Measurements from ENCODE around the gene MSH5. TPM values are rescaled to one million over a fixed set of nuclear protein-coding genes. Genes with fewer than 3 reads are reported as not detected.

MSH5 gene
- total and polyA plus RNA-seq, 9 of the 15 experiments (the other 6 are each of a cell fraction or from before 2014, with no cell fraction given), result 12.5 to 104 (median 46.6) TPM

DNA sequence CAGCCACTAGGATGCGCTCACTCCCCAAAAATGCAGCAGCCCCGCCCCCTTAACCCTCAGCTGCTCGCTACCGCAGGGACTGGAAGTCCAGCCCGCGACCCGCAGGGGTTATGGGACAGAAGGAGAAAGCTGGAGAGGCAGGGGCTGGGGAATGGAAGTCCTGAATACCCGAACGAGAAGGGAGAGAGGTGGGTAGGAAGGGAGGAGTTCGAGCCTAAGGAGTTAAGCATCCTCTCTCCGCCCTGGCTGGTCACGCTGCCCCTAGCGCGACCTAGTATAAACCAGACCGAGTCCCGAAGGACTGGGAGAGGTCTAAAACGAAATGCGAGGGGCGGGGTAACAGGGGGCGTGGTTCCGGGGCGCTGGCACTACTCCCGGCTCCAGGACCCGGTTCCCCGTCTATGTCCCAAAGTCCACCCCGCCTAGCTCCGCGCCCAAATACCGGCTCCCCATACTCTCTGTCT, 10.3 kb upstream of the MSH5 start (continued):
- TF ChIP-seq, protein P1, sequence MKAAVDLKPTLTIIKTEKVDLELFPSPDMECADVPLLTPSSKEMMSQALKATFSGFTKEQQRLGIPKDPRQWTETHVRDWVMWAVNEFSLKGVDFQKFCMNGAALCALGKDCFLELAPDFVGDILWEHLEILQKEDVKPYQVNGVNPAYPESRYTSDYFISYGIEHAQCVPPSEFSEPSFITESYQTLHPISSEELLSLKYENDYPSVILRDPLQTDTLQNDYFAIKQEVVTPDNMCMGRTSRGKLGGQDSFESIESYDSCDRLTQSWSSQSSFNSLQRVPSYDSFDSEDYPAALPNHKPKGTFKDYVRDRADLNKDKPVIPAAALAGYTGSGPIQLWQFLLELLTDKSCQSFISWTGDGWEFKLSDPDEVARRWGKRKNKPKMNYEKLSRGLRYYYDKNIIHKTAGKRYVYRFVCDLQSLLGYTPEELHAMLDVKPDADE (conservative IDR thresholded peaks at IDR 0.05; ENCODE audit: control insufficient read depth, low read depth, low read length), result 0 out of 2 replicates have a peak, but pooled peaks have one; percentile 28
- TF ChIP-seq ZFP36 (IDR thresholded peaks at IDR 0.05; ENCODE audit: low read depth, low read length, partially characterized antibody) (peak; percentile 1), ZNF384 (IDR thresholded peaks at IDR 0.05; ENCODE audit: low read depth, low read length) (peak; percentile 48), ZZZ3 (IDR thresholded peaks at IDR 0.05) (no peak), SRF (CRISPR knock-in tag; IDR thresholded peaks at IDR 0.05) (peak; percentile 57 to 60; a peak in 2 of 4 replicates), RBM39 (optimal IDR thresholded peaks at IDR 0.05; ENCODE audit: low read depth, low read length) (peak; percentile 91), ZFP30 (CRISPR knock-in tag; IDR thresholded peaks at IDR 0.05; ENCODE audit: borderline replicate concordance) (no peak), BHLHE40 (IDR thresholded peaks at IDR 0.05; ENCODE audit: low read length) (peak; percentile 30; the same call in 1 of the 2 replicates), ZC3H8 (IDR thresholded peaks at IDR 0.05) (peak; percentile 88; the same call in 1 of the 2 replicates), ZNF76 (CRISPR knock-in tag; IDR thresholded peaks at IDR 0.05; ENCODE audit: borderline replicate concordance) (0 out of 2 replicates have a peak, but pooled peaks have one; percentile 14), JUN (IDR thresholded peaks at IDR 0.05; ENCODE audit: borderline replicate concordance, low read depth, low read length) (peak; percentile 26; the same call in 1 of the 2 replicates), JUN (CRISPR knock-in tag; IDR thresholded peaks at IDR 0.05; ENCODE audit: borderline replicate concordance) (0 out of 2 replicates have a peak, but pooled peaks have one; percentile 88), ZNF232 (CRISPR knock-in tag; IDR thresholded peaks at IDR 0.05) (no peak), GABPB1 (CRISPR knock-in tag; IDR thresholded peaks at IDR 0.05) (no peak), TEAD2 (tag; IDR thresholded peaks at IDR 0.05) (peak; percentile 80; the same call in 1 of the 2 replicates), RCOR1 (IDR thresholded peaks at IDR 0.05; ENCODE audit: borderline replicate concordance in 1 of 2, low read depth in 2 of 2, low read length in 2 of 2) (peak in 1 of 2 experiments; percentile 75; a peak in 2 of 4 replicates), TCFL5 (CRISPR knock-in tag; conservative IDR thresholded peaks at IDR 0.05) (no peak), DMBX1 (CRISPR knock-in tag; IDR thresholded peaks at IDR 0.05; ENCODE audit: borderline replicate concordance) (0 out of 2 replicates have a peak, but pooled peaks have one; percentile 10), CBX3 (IDR thresholded peaks at IDR 0.05; ENCODE audit: borderline replicate concordance in 1 of 2, low read length in 2 of 2) (0 out of 3 replicates have a peak, but pooled peaks of 1 of the 2 experiments have one; percentile 31), ZNF551 (CRISPR knock-in tag; IDR thresholded peaks at IDR 0.05) (no peak), CBFB (CRISPR knock-in tag; IDR thresholded peaks at IDR 0.05) (peak; percentile 85)
- TF ChIP-seq, protein P2, sequence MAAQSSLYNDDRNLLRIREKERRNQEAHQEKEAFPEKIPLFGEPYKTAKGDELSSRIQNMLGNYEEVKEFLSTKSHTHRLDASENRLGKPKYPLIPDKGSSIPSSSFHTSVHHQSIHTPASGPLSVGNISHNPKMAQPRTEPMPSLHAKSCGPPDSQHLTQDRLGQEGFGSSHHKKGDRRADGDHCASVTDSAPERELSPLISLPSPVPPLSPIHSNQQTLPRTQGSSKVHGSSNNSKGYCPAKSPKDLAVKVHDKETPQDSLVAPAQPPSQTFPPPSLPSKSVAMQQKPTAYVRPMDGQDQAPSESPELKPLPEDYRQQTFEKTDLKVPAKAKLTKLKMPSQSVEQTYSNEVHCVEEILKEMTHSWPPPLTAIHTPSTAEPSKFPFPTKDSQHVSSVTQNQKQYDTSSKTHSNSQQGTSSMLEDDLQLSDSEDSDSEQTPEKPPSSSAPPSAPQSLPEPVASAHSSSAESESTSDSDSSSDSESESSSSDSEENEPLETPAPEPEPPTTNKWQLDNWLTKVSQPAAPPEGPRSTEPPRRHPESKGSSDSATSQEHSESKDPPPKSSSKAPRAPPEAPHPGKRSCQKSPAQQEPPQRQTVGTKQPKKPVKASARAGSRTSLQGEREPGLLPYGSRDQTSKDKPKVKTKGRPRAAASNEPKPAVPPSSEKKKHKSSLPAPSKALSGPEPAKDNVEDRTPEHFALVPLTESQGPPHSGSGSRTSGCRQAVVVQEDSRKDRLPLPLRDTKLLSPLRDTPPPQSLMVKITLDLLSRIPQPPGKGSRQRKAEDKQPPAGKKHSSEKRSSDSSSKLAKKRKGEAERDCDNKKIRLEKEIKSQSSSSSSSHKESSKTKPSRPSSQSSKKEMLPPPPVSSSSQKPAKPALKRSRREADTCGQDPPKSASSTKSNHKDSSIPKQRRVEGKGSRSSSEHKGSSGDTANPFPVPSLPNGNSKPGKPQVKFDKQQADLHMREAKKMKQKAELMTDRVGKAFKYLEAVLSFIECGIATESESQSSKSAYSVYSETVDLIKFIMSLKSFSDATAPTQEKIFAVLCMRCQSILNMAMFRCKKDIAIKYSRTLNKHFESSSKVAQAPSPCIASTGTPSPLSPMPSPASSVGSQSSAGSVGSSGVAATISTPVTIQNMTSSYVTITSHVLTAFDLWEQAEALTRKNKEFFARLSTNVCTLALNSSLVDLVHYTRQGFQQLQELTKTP (IDR thresholded peaks at IDR 0.05; ENCODE audit: low read depth in 1 of 2, partially characterized antibody in 2 of 2), result peak; percentile 74 to 87
